DOHH2 (cell line): ENCODE data around the gene DIS3L.

Experiments
- EZH2phosphoT487 ChIP-seq: fragments of 200-600 bp; sonication (generic); IDR thresholded peaks from 2 replicates; pipeline ENCODE4 v1.6.1; 2017; ENCODE audit warnings: borderline replicate concordance, mild to moderate bottlenecking, antibody characterized with exemption, low read length, moderate library complexity, mixed read lengths
- TF ChIP-seq, protein P1 (sequence below): fragments of 200-600 bp; sonication (generic); IDR thresholded peaks from one replicate; pipeline ENCODE4 v1.5.1; 2014; ENCODE audit warnings: antibody characterized with exemption, mild to moderate bottlenecking, low read depth, low read length; ENCODE audit not compliant: poor library complexity, severe bottlenecking

DNA sequence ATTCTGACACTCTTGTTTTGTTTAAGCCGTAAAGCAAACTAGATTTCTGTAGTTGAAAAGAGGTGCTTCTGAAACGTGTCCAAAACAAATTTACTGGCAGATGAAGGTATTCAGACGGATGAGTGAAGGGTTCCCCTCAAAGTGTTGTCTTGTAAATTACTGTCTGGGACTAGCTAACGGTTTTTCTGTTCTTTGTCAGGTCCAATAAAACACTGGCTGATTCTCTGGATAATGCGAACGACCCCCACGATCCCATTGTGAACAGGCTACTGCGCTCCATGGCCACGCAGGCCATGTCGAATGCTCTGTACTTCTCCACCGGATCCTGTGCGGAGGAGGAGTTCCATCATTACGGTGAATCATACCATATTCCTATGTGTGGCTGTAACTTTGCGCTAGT is 35.4 kb downstream of the DIS3L start:
- TF ChIP-seq, protein P1, sequence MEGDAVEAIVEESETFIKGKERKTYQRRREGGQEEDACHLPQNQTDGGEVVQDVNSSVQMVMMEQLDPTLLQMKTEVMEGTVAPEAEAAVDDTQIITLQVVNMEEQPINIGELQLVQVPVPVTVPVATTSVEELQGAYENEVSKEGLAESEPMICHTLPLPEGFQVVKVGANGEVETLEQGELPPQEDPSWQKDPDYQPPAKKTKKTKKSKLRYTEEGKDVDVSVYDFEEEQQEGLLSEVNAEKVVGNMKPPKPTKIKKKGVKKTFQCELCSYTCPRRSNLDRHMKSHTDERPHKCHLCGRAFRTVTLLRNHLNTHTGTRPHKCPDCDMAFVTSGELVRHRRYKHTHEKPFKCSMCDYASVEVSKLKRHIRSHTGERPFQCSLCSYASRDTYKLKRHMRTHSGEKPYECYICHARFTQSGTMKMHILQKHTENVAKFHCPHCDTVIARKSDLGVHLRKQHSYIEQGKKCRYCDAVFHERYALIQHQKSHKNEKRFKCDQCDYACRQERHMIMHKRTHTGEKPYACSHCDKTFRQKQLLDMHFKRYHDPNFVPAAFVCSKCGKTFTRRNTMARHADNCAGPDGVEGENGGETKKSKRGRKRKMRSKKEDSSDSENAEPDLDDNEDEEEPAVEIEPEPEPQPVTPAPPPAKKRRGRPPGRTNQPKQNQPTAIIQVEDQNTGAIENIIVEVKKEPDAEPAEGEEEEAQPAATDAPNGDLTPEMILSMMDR = no peak
- TF ChIP-seq EZH2phosphoT487 = no peak
